ENCODE data around the gene KITLG.
"Not testable (repeated sequence)": the region's sequence is repeated elsewhere in the genome, so short reads cannot be mapped to it uniquely, and the experiment has no call there.

Gene KITLG

GRCh38 chr12:88580051-88580871, at the start of gene KITLG:
TSS of gene KITLG (minus strand) at chr12:88580471. CDS start at chr12:88580278, 193 bp downstream.
- DNase-seq, result no peak

GRCh38 chr12:88628856-88629509, 48.7 kb upstream of the KITLG start:
- DNase-seq, result no peak

GRCh38 chr12:88628035-88628434, 47.8 kb upstream of the KITLG start:
- not testable (repeated sequence) for DNase-seq

GRCh38 chr12:88627501-88627900, 47.2 kb upstream of the KITLG start:
- no peak for DNase-seq

GRCh38 chr12:88625356-88625755, 45.1 kb upstream of the KITLG start:
- DNase-seq, result no peak

- no peak for DNase-seq
Measured at GRCh38 chr12:88624911-88625310, 44.6 kb upstream of the KITLG start.

- no peak for DNase-seq
Measured at GRCh38 chr12:88623777-88624548, 43.7 kb upstream of the KITLG start.

- no peak for DNase-seq
Measured at GRCh38 chr12:88617352-88617751, 37.1 kb upstream of the KITLG start.

GRCh38 chr12:88615490-88615889, 35.2 kb upstream of the KITLG start:
- DNase-seq, result no peak

- DNase-seq, result no peak
Measured at GRCh38 chr12:88604646-88605045, 24.4 kb upstream of the KITLG start.

GRCh38 chr12:88600272-88600671, 20.0 kb upstream of the KITLG start:
- no peak for DNase-seq

GRCh38 chr12:88597365-88597764, 17.1 kb upstream of the KITLG start:
- DNase-seq, result no peak

GRCh38 chr12:88595697-88596096, 15.4 kb upstream of the KITLG start:
- no peak for DNase-seq

- DNase-seq, result no peak
Measured at GRCh38 chr12:88594780-88595179, 14.5 kb upstream of the KITLG start.

- DNase-seq, result no peak
Measured at GRCh38 chr12:88591343-88591742, 11.1 kb upstream of the KITLG start.

GRCh38 chr12:88590851-88591250, 10.6 kb upstream of the KITLG start:
- DNase-seq, result no peak

GRCh38 chr12:88585077-88585476, 4.8 kb upstream of the KITLG start:
- no peak for DNase-seq

GRCh38 chr12:88579601-88580050, 645 bp downstream of the KITLG start:
- no peak for DNase-seq

- no peak for DNase-seq
Measured at GRCh38 chr12:88579161-88579517, 1.1 kb downstream of the KITLG start.

GRCh38 chr12:88578276-88579160, 1.8 kb downstream of the KITLG start:
- DNase-seq, result no peak

- no peak for DNase-seq
Measured at GRCh38 chr12:88577537-88577936, 2.7 kb downstream of the KITLG start.

- no peak for DNase-seq
Measured at GRCh38 chr12:88576866-88577265, 3.4 kb downstream of the KITLG start.
